Smooth muscle cell (in vitro differentiated cells): ENCODE data around the gene CIB4. TPM values are rescaled to one million over a fixed set of nuclear protein-coding genes. Genes with fewer than 3 reads are reported as not detected.

Experiments used
- DNase-seq: peaks from one replicate; lab custom pipeline; 2025; ENCODE audit not compliant: unreplicated experiment; lab: John Stamatoyannopoulos, UW
- H2AFZ ChIP-seq: fragments of 200-600 bp; sonication (generic); 2 replicates; pipeline ENCODE4 v1.6.0; 2016; ENCODE audit warnings: antibody characterized with exemption, low read depth, mild to moderate bottlenecking
- H3F3A ChIP-seq: fragments of 200-600 bp; sonication (generic); 2 replicates; pipeline ENCODE4 v1.6.0; 2017; ENCODE audit warnings: antibody characterized with exemption, low read depth
- H3K27ac ChIP-seq: fragments of 200-600 bp; sonication (generic); 2 replicates; pipeline ENCODE4 v1.5.1; 2016; ENCODE audit warnings: low read depth, mild to moderate bottlenecking
- H3K27me3 ChIP-seq: fragments of 200-600 bp; sonication (generic); 2 replicates; pipeline ENCODE4 v1.6.1; 2016; ENCODE audit warnings: low read depth, mild to moderate bottlenecking
- H3K36me3 ChIP-seq: fragments of 200-600 bp; sonication (generic); 2 replicates; pipeline ENCODE4 v1.5.1; 2016; ENCODE audit warnings: low read depth
- H3K4me1 ChIP-seq: fragments of 200-600 bp; sonication (generic); 2 replicates; pipeline ENCODE4 v1.5.1; 2016; ENCODE audit warnings: low read depth
- H3K4me2 ChIP-seq: fragments of 200-600 bp; sonication (generic); 2 replicates; pipeline ENCODE4 v1.6.0; 2016; ENCODE audit warnings: mild to moderate bottlenecking
- H3K4me3 ChIP-seq: fragments of 200-600 bp; sonication (generic); 2 replicates; pipeline ENCODE4 v1.5.1; 2016; ENCODE audit warnings: mild to moderate bottlenecking
- H3K79me2 ChIP-seq: fragments of 200-600 bp; sonication (generic); 2 replicates; pipeline ENCODE4 v1.6.0; 2016; ENCODE audit warnings: low read depth, mild to moderate bottlenecking
- H3K9ac ChIP-seq: fragments of 200-600 bp; sonication (generic); 2 replicates; pipeline ENCODE4 v1.6.0; 2016; ENCODE audit warnings: low read depth
- H3K9me3 ChIP-seq: fragments of 200-600 bp; sonication (generic); replicated peaks from 2 replicates; pipeline ENCODE4 v1.5.1; 2016; ENCODE audit warnings: low read depth
- H4K20me1 ChIP-seq: fragments of 200-600 bp; sonication (generic); 2 replicates; pipeline ENCODE4 v1.6.0; 2016; ENCODE audit warnings: low read depth
- WGBS: methylation state at CpG from one replicate; pipeline ENCODE4 v1.1.7; 2016; ENCODE audit warnings: low lambda C conversion rate; 5-methylcytosine and 5-hydroxymethylcytosine counted together
- polyA plus RNA-seq: library from polyadenylated mRNA; unstranded; fragments of >200 nt; fragmentation: Nextera tagmentation; extraction: Ambion mirVana; gene quantifications from 2 replicates; pipeline ENCODE4 v1.2.1, GENCODE V29; 2016
- total RNA-seq: library from RNA; depleted of rRNA; stranded (reverse); fragments of >200 nt; gene quantifications from 2 replicates; pipeline ENCODE4 v1.2.3, GENCODE V29; 2014
- TF ChIP-seq, protein P1 (sequence below): fragments of 200-600 bp; sonication (generic); IDR thresholded peaks from 2 replicates; pipeline ENCODE4 v1.5.1; 2017; ENCODE audit warnings: borderline replicate concordance, mild to moderate bottlenecking, antibody characterized with exemption; ENCODE audit not compliant: insufficient read depth, poor library complexity, severe bottlenecking

CIB4 gene
- total and polyA plus RNA-seq, 2 experiments from 2014 or later = not detected

DNA sequence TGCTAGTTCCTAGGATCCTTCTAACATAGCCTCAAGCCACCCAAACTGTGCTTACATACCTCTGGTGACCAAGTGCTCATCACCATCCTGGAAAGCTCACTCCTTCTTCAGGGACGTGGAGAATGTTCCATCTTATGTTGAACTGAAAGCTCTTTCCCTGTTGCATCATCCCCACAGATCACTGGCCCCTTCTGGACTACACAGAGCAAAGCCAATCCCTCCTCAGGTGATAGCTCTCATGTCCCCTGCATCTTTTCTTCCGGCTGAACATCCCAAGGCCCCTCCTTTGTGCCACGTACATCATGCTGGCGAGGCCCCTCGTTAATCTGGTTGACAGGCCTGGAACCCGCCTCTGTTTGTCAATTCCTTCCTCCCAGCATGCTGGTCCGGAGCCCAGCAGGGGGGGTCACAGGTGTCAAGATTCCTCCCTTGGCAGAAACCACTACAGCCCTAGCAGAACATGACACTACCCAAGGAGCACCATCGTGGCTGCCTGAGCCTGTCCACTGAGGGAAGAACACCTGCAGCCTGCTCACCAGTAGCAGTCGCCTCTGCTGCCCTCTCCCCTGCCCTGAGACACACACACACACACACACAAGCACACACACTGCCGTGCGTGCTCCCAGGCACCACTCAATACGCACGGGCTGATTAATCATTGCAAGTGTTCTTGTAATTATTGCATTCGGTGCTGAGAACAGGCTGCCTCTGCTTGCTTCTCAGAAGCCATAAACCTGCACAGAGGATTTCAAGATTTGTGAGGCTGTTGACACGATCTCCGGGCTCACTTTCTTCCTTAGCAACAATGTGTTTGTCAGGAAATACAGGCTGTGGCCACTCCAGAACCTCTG, 45.0 kb upstream of the CIB4 start:
- no peak overlapping the region for H3K4me3 ChIP-seq
- H3K27ac ChIP-seq = no peak overlapping the region
- peaks cover 4% of the 10 kb centered on the region for H3K4me1 ChIP-seq
- H2AFZ ChIP-seq = no peak overlapping the region
- H3K9ac ChIP-seq = no peak overlapping the region
- 65% methylated on average over 16 of the region's 16 CpGs for WGBS
- no peaks in the 10 kb centered on the region for H4K20me1 ChIP-seq
- DNase-seq = no peak
- H3K36me3 ChIP-seq = no peaks in the 10 kb centered on the region
- no peak overlapping the region for H3K4me2 ChIP-seq
- TF ChIP-seq, protein P1, sequence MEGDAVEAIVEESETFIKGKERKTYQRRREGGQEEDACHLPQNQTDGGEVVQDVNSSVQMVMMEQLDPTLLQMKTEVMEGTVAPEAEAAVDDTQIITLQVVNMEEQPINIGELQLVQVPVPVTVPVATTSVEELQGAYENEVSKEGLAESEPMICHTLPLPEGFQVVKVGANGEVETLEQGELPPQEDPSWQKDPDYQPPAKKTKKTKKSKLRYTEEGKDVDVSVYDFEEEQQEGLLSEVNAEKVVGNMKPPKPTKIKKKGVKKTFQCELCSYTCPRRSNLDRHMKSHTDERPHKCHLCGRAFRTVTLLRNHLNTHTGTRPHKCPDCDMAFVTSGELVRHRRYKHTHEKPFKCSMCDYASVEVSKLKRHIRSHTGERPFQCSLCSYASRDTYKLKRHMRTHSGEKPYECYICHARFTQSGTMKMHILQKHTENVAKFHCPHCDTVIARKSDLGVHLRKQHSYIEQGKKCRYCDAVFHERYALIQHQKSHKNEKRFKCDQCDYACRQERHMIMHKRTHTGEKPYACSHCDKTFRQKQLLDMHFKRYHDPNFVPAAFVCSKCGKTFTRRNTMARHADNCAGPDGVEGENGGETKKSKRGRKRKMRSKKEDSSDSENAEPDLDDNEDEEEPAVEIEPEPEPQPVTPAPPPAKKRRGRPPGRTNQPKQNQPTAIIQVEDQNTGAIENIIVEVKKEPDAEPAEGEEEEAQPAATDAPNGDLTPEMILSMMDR = no peak
- no peaks in the 10 kb centered on the region for H3K9me3 ChIP-seq
- H3K27me3 ChIP-seq = no peaks in the 10 kb centered on the region
- H3F3A ChIP-seq = no peaks in the 10 kb centered on the region
- no peaks in the 10 kb centered on the region for H3K79me2 ChIP-seq

DNA sequence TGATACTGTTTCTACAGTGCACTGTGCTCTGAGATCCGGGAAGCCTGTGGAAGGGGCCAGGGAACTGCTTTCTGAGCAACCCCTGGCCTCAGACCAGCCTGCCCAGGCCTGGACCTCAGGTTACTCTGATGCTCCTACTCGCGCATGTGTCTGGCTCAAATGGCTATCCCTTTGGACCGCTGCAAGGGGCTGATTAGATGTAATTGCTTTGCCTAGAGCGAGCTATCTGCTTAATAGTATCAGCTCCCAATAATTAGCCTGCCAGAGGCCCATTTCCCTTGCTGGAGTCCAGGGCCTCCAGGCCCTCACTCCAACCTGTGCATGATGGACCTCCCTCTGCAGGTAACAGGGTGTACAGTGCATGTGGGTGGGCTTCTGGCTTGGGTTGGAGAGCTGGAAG, 44.2 kb upstream of the CIB4 start:
- no peak overlapping the region for H3K9ac ChIP-seq
- DNase-seq = no peak
- H3K4me1 ChIP-seq = peaks cover 4% of the 10 kb centered on the region
- no peaks in the 10 kb centered on the region for H3F3A ChIP-seq
- H4K20me1 ChIP-seq = no peaks in the 10 kb centered on the region
- TF ChIP-seq, protein P1 = no peak
- no peaks in the 10 kb centered on the region for H3K79me2 ChIP-seq
- H3K4me3 ChIP-seq = no peak overlapping the region
- no peak overlapping the region for H3K27ac ChIP-seq
- H3K27me3 ChIP-seq = no peaks in the 10 kb centered on the region
- no peak overlapping the region for H2AFZ ChIP-seq
- 94% methylated on average over 5 of the region's 5 CpGs for WGBS
- no peak overlapping the region for H3K4me2 ChIP-seq
- H3K9me3 ChIP-seq = no peaks in the 10 kb centered on the region
- no peaks in the 10 kb centered on the region for H3K36me3 ChIP-seq

DNA sequence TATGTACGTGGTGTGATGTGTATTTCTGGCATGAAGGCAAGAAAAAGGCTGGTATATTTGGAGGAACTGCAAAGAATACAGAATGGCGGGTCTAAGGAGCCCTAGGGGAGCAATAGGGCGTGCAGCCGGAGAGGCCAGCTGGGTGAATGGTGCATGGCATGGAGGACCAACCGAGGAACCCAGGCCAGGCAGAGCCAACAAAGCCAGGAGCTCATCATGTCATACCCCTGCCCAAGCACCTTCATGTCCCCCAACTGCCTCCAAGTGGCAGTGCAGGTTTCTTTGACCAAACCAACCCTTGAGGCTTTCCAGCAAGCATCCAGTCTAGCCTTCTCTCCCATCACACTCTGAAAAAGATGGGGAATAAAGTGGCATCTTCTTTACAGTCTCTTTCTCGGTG, 42.4 kb upstream of the CIB4 start:
- Histone ChIP-seq H3K27ac (no peak overlapping the region), H3K79me2 (no peaks in the 10 kb centered on the region), H3K27me3 (no peaks in the 10 kb centered on the region), H4K20me1 (no peaks in the 10 kb centered on the region), H3K9ac (no peak overlapping the region), H3K9me3 (no peaks in the 10 kb centered on the region), H3K4me3 (no peak overlapping the region), H3K4me1 (peaks cover 4% of the 10 kb centered on the region), H3F3A (no peaks in the 10 kb centered on the region), H3K4me2 (no peak overlapping the region), H3K36me3 (no peaks in the 10 kb centered on the region), H2AFZ (no peak overlapping the region)
- no peak for DNase-seq
- TF ChIP-seq, protein P1 = no peak
- 91% methylated on average over 6 of the region's 6 CpGs for WGBS

DNA sequence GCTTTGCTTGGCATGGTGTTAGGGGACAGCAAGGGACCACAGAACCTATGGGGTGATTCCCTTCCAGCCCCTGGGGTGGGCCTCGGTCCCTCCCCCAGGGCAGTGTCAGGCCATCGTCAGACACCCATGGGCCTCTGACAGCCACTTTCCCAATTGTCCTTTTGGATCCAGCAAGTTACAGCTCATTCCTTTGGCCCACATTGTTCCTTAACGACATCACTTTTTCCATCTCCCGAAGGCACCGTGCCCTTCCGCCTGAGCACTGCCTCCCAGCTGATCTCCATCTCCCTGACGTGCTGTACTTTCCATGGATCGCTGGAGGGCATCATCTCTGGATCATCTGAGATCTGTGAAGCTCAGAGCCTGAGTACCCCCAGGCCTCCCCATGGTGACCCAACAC, 41.0 kb upstream of the CIB4 start:
- TF ChIP-seq, protein P1 = no peak
- Histone ChIP-seq H3K27me3 (no peaks in the 10 kb centered on the region), H3K4me1 (peaks cover 4% of the 10 kb centered on the region), H3K27ac (no peak overlapping the region), H3K36me3 (no peaks in the 10 kb centered on the region), H3K79me2 (no peaks in the 10 kb centered on the region), H3K4me3 (no peak overlapping the region), H3F3A (no peaks in the 10 kb centered on the region), H2AFZ (no peak overlapping the region), H3K4me2 (no peak overlapping the region), H3K9ac (no peak overlapping the region), H4K20me1 (no peaks in the 10 kb centered on the region), H3K9me3 (no peaks in the 10 kb centered on the region)
- no peak for DNase-seq
- 55% methylated on average over 8 of the region's 8 CpGs for WGBS
